ENCODE results near the gene SNX8.
"Not testable (repeated sequence)": the region's sequence is repeated elsewhere in the genome, so short reads cannot be mapped to it uniquely, and the experiment has no call there.

The SNX8 gene

GRCh38 chr7:2314209-2314955, at the start of gene SNX8:
Gene SNX8, minus strand, starts transcription at chr7:2314441. Its CDS starts 20 bp downstream, at chr7:2314421.
- peak; percentile 91 for DNase-seq (ENCODE audit: low spot score)

- no peak for DNase-seq (ENCODE audit: low spot score)
Observed at GRCh38 chr7:2362385-2363088, 48.3 kb upstream of the SNX8 start.

GRCh38 chr7:2360796-2361195, 46.6 kb upstream of the SNX8 start:
- DNase-seq (ENCODE audit: low spot score) = no peak

- DNase-seq (ENCODE audit: low spot score) = no peak
Observed at GRCh38 chr7:2359610-2360009, 45.4 kb upstream of the SNX8 start.

GRCh38 chr7:2358968-2359527, 44.8 kb upstream of the SNX8 start:
- DNase-seq (ENCODE audit: low spot score) = no peak

GRCh38 chr7:2357571-2357970, 43.3 kb upstream of the SNX8 start:
- DNase-seq (ENCODE audit: low spot score) = no peak

- no peak for DNase-seq (ENCODE audit: low spot score)
Observed at GRCh38 chr7:2357165-2357564, 42.9 kb upstream of the SNX8 start.

GRCh38 chr7:2355705-2356008, 41.4 kb upstream of the SNX8 start:
- DNase-seq (ENCODE audit: low spot score) = no peak

GRCh38 chr7:2354939-2355704, 40.9 kb upstream of the SNX8 start:
- no peak for DNase-seq (ENCODE audit: low spot score)

- peak; percentile 87 for DNase-seq (ENCODE audit: low spot score)
Observed at GRCh38 chr7:2354186-2354938, 40.1 kb upstream of the SNX8 start, which contains the start of gene EIF3B. Gene EIF3B, plus strand, starts transcription at chr7:2354827. Its CDS starts 95 bp downstream, at chr7:2354922.

- DNase-seq (ENCODE audit: low spot score) = peak; percentile 88
Observed at GRCh38 chr7:2353936-2354185, 39.6 kb upstream of the SNX8 start.

- DNase-seq (ENCODE audit: low spot score) = no peak
Observed at GRCh38 chr7:2353113-2353935, 39.1 kb upstream of the SNX8 start.

- no peak for DNase-seq (ENCODE audit: low spot score)
Observed at GRCh38 chr7:2350861-2351260, 36.6 kb upstream of the SNX8 start.

- DNase-seq (ENCODE audit: low spot score) = no peak
Observed at GRCh38 chr7:2350055-2350454, 35.8 kb upstream of the SNX8 start.

GRCh38 chr7:2347351-2348063, 33.3 kb upstream of the SNX8 start:
- DNase-seq (ENCODE audit: low spot score) = not testable (repeated sequence)

GRCh38 chr7:2336626-2337299, 22.5 kb upstream of the SNX8 start:
- no peak for DNase-seq (ENCODE audit: low spot score)

- DNase-seq (ENCODE audit: low spot score) = not testable (repeated sequence)
Observed at GRCh38 chr7:2332606-2333231, 18.5 kb upstream of the SNX8 start.

GRCh38 chr7:2331707-2332106, 17.5 kb upstream of the SNX8 start:
- no peak for DNase-seq (ENCODE audit: low spot score)

GRCh38 chr7:2330493-2330892, 16.3 kb upstream of the SNX8 start:
- no peak for DNase-seq (ENCODE audit: low spot score)

- DNase-seq (ENCODE audit: low spot score) = no peak
Observed at GRCh38 chr7:2326951-2327350, 12.7 kb upstream of the SNX8 start.
